SKM-1 treated with dmso at 0.1 percent for 144 hours (cell line): ENCODE measurements around the gene MAGI2.
"Not testable (repeated sequence)": the region's sequence is repeated elsewhere in the genome, so short reads cannot be mapped to it uniquely, and the experiment has no call there.

Source experiments
- DNase-seq: peaks from one replicate; lab custom pipeline; 2025; ENCODE audit not compliant: unreplicated experiment; lab: John Stamatoyannopoulos, UW

Gene MAGI2

DNA sequence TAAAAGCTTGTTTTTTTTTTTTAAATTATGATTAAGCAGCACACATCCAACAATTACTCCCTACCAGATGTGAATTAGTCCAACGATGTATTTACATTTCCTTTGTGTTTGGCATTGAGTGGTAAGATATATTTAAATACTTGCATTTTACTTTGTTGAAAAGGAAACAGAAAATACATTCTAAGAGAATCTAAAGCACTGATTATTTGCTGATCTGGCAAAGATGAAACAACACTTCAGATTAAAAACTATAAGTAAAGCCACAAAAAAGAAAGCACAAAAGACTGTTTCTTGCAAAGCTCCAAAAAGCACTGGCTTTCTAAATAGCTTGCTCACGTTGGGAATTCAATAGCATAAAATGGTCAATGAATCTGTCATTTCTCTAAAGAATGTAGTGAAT lies 1188.4 kb downstream of the MAGI2 start:
- no peak for DNase-seq

DNA sequence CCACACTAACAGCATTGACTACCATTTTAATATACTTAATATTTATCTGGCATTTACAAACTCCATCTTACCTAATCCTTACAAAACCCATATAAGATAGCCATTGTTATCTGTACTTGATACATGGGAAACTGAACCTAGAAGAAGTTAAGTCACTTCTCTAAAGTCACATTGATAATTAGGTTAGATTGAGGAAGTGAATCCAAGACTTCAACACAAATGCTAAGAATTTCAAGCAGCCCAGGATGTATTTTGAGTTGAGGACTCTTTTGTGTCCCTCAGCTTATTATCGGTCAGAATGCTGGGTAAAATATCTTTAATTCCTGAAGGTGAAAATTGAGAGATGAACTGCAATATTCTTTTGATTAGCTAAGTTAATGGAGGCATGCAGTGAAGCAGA lies 1189.4 kb downstream of the MAGI2 start:
- no peak for DNase-seq

DNA sequence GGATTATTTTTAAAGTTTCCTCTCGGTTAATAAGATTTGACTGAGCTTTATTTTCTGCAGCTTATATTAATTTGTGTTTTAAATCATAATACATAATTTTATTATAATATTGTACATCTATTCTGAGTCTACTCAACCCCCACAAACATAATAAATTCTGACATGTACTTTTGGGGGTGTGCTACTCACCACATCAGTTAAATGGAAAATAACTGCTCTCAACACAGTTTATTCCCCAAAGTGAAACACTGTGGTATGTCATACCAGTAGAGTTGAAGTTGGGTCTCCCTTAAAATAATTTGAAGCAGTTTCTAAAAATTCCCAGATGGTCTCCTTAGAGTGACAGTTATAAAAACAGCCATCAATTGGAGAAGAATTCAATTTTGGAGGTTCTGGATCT lies 1191.7 kb downstream of the MAGI2 start:
- no peak for DNase-seq

DNA sequence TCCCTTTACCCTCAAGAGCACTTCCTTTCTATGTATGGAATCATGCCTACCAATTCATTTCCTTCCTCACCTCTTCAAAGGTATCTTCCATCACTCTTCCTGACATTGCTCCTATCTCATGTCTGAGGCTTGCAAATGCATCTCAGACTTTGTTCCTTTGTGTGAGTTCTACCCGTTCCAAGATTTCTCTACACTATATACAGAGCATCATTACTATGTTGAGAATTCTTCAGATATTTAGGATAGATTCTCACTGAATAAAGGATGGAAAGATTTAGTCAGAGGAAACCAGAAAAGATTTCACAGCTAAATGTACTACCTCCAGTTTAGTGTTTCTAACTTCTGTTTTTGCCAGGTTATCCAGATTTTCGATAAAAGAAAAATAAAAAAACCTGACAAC lies 1192.2 kb downstream of the MAGI2 start:
- no peak for DNase-seq

GRCh38 chr7:78260826-78261225 lies 1192.6 kb downstream of the MAGI2 start:
- DNase-seq = no peak

- DNase-seq = no peak
Measured at GRCh38 chr7:78254726-78255055, 1198.8 kb downstream of the MAGI2 start.

GRCh38 chr7:78253850-78254725 lies 1199.4 kb downstream of the MAGI2 start:
- no peak for DNase-seq

DNA sequence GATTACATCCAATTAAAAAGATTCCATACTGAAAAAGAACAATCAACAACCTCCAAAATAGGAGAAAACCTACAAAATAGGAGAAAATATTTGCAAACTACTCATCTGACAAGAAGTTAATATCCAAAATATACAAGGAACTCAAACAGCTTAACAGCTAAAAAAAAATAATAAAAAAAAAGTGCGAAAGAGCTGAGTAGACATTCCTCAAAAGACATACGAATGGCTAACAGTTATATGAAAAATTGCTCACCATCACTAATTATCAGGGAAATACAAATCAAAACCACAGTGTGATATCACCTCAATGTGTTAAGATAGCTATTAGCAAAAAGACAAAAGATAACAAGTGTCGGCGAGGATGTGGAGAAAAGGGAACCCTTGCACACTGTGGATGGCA lies 1204.6 kb downstream of the MAGI2 start:
- no peak for DNase-seq

GRCh38 chr7:78247910-78248689 lies 1205.4 kb downstream of the MAGI2 start:
- DNase-seq = no peak

DNA sequence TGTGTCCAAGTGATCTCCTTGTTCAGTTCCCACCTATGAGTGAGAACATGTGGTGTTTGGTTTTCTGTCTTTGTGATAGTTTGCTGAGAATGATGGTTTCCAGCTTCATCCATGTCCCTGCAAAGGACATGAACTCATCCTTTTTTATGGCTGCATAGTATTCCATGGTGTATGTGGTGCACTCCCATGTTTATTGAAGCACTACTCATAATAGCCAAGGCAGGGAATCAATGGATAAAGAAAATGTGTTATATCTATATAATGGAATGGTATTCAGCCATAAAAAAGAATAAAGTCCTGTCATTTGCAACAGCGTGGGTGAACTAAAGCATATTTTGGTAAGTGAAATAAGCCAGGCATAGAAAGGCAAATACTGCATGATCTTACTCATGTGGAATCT lies 1213.3 kb downstream of the MAGI2 start:
- not testable (repeated sequence) for DNase-seq

DNA sequence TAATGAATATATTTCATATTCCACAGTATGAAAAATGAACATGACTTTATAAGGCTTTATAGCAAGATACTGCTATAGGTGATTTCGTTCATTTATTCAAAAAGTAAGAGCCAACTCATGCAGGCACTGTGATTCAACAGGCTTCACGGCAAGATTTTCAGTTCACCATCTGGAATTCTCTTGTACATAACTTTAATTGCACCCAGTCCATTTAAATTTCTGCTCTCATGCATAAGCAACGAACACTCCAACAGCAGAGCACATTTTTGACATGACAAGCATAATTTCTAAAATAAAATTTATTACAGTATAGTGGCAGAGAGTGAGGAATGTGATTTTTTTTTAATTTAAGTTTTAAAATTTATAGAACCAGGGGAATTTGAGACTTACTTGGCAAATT lies 1218.8 kb downstream of the MAGI2 start:
- DNase-seq = no peak

- no peak for DNase-seq
Measured at GRCh38 chr7:78232806-78233205, 1220.7 kb downstream of the MAGI2 start.

GRCh38 chr7:78226059-78226719 lies 1227.3 kb downstream of the MAGI2 start:
- peak; percentile 6 for DNase-seq

GRCh38 chr7:78225534-78225933 lies 1227.9 kb downstream of the MAGI2 start:
- no peak for DNase-seq

GRCh38 chr7:78224923-78225322 lies 1228.5 kb downstream of the MAGI2 start:
- no peak for DNase-seq

DNA sequence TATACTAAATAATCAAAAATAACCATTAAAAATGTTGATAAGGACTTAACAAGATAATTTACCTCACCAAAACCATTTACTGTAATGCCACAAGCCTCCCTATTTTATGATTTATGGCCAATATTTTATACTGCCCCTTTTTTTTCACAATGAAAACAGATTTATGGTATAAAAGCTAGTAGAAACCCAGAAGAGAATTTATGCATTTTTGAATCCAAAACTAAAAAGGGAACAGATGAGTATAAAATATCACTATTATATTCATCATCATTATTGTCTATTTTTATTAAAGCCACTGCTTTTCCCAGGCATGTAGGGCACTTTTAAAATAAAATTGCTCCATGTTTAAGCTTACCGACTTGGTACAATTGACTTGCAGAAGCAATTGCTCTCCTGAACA lies 1229.9 kb downstream of the MAGI2 start:
- no peak for DNase-seq

DNA sequence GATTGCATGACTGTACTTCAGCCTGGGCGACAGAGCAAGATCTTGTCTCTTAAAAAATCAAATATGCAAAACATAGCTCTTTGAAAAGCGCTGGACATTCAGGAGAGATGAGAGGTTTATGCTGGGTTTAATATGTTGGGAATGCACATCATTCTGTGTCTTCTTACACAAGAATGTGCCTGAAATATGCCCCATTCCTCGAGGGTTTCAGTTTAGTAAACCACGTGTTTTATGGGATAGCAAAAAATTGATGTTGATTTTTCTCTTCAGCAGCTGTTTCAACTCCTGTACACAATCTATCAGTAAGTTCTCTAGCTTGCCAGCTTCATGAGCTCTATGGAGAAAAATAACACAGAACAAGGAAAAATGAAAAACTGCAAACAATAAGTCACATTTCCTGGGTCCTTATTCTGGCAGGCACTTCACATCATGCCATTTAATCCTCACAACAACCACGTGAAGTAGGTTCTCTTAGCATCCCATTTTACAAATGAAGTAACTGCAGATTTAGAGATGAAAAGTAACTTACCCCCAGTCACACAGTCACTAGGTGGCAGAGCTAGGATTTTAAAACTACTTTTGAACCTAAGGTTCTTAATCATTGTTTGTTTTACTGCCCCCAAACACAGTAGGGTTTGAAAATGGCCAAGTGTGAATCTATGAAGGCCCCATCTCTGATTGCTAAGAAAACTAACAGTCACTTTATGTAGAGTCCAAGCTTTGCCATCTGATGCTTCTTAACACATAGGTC lies 1231.3 kb downstream of the MAGI2 start:
- no peak for DNase-seq

DNA sequence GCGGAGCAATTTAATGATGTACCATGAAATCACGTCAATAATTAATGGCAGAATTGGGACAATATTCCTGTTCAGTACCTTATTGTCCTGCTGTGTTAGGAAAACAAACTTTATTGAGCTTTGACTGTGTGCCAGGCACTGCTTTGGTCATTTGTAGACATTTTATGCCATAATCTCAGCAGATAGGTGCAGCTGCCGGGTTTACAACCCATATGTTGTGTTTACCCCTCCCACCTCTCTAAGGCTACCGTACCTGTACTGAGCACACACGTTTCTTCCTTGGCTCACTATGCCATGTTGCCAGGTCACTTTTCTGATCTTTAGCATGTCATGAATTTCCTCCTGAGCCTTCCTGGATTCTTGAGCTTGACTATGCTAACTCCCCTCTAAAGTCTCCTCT lies 1232.7 kb downstream of the MAGI2 start:
- DNase-seq = no peak

GRCh38 chr7:78218876-78219275 lies 1234.6 kb downstream of the MAGI2 start:
- no peak for DNase-seq

GRCh38 chr7:78218051-78218450 lies 1235.4 kb downstream of the MAGI2 start:
- no peak for DNase-seq

- no peak for DNase-seq
Measured at GRCh38 chr7:78215199-78215598, 1238.3 kb downstream of the MAGI2 start.
